Right lobe of liver (tissue), 6 donors: Measurements from ENCODE around the gene ABI3. TPM values are rescaled to one million over a fixed set of nuclear protein-coding genes. Genes with fewer than 3 reads are reported as not detected.
A peak's percentile ranks its signal among the peaks of the same experiment; 100 is the strongest.

ENCODE experiments used
- ATAC-seq, 4 donors: fragments of 200-7000 bp; cut with Tn5 transposase; one replicate each; pipeline ENCODE4 v1.9.1; 2020; ENCODE audit warnings: mild to moderate bottlenecking in 4 of 4, moderate library complexity in 4 of 4
- DNase-seq, 3 donors: peaks; one replicate each; pipeline ENCODE4 v3.0.0-alpha.2; 2020
- H3K27ac ChIP-seq, 3 donors: fragments of 200-600 bp; one replicate each; pipeline ENCODE4 v1.8.0; 2022
- H3K27me3 ChIP-seq, 2 donors: fragments of 200-600 bp; one replicate each; pipeline ENCODE4 v1.8.0; 2022
- H3K36me3 ChIP-seq, 4 donors: fragments of 200-600 bp; sonication (generic) in 1 of 4; one replicate each; pipeline versions ENCODE4 v1.5.1 to v1.8.0; 2017 to 2022; ENCODE audit warnings: control low read depth in 1 of 4
- H3K4me1 ChIP-seq, 4 donors: fragments of 200-600 bp; sonication (generic) in 1 of 4; one replicate each; pipeline versions ENCODE4 v1.5.1 to v1.8.0; 2017 to 2022; ENCODE audit warnings: control low read depth in 1 of 4
- H3K4me3 ChIP-seq, 3 donors: fragments of 200-600 bp; one replicate each; pipeline ENCODE4 v1.8.0; 2022
- H3K9me3 ChIP-seq, 4 donors: fragments of 200-600 bp; sonication (generic) in 1 of 4; one replicate each; pipeline versions ENCODE4 v1.5.1 to v1.8.0; 2017 to 2022; ENCODE audit warnings: control low read depth in 1 of 4
- POLR2A ChIP-seq: fragments of 450-650 bp; IDR thresholded peaks from one replicate; pipeline ENCODE4 v1.6.1; 2017; ENCODE audit warnings: antibody characterized with exemption, mild to moderate bottlenecking
- WGBS: methylation state at CpG from one replicate; pipeline ENCODE4 v1.1.6; 2018; ENCODE audit warnings: low coverage, low lambda C conversion rate; ENCODE audit not compliant: insufficient coverage; ENCODE audit errors: missing lambda C conversion rate; 5-methylcytosine and 5-hydroxymethylcytosine counted together
- intact Hi-C, 2 donors: fragments of 100-400 bp; cut with DNase I; formaldehyde crosslinking; loops; one replicate each; pipeline versions ENCODE4 v1.11.2 to v1.14.1; 2022
- total RNA-seq, 6 experiments: library from RNA; depleted of rRNA in 2 of 6; stranded (reverse); fragments of >200 nt in 2 of 6; fragmentation: NEBNext Ultra II Directional in 3 of 6; extraction: Animal tissue kit (Norgen Biotek cat#: 25700) in 3 of 6; gene quantifications; one replicate each; pipeline versions ENCODE4 v1.1.0 to v1.2.4, GENCODE V29; 2016 to 2023
- TF ChIP-seq, protein P1 (sequence below), 4 donors: fragments of 200-600 bp in 3 of 4; fragments of 450-650 bp in 1 of 4; IDR thresholded peaks; one replicate each; pipeline versions ENCODE4 v1.5.1 to v1.8.0; 2016 to 2022; ENCODE audit warnings: antibody characterized with exemption in 4 of 4, mild to moderate bottlenecking in 2 of 4
- donor health status: DM: no; HTN: yes; CAD: no.
- donor health status: DM: no; HTN: no; CAD: no.
- donor health status: DM: no; HTN: no; CAD: no.
- donor health status: DM: no; HTN: yes; CAD: no.
- donor health status: DM: no; HTN: yes; CAD: no.

The ABI3 gene
- total RNA-seq, 6 experiments from 2014 or later = 3.0 to 9.7 (median 3.8) TPM

DNA sequence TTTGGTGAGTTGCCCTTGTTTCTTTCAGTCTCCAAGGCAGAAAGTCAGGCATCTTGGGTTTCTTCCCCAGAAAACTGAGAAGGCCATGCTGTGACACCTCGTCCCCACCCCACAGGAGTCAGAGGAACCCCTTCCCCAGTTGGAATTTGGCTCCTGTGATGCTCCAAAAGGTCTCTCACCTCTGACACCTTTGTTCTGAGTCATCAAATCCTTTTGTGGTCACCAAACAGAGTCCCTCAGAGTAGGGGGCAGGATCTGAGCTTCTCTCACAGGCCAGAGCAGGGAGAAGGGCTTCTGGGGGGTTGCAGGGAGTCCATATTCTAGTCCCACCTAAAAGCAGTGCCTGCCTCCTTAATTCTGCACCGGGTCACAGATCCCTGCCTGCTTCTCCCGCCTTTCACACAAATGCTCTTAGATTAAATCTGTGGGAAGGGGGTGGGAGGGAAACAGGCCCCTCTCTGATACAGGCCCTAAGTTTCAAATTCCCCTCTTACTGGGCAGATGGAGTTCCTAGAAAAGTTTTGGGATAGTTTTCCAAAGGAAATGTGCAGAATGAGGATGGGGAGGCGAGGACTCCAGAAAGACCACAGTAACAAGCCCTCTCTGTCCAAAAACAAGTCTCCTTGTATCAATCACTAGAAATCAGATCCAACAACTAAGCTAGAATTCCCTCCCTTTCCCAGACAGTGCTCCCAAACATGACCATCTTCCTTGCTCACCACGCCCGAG lies 18.7 kb downstream of the ABI3 start:
- intact Hi-C loops = loop anchor here in 1 of 2 donors (5.0 kb wide), 1 partner anchor 47 kb away; no protein-coding TSS in a partner anchor
- Histone ChIP-seq H3K27me3 (no peaks in the 10 kb centered on the region), H3K27ac (no peak overlapping the region), H3K9me3 (no peaks in the 10 kb centered on the region), H3K4me3 (no peak overlapping the region), H3K4me1 (peaks cover 0 to 12% (median 0%) of the 10 kb centered on the region in 4 donors), H3K36me3 (no peaks in the 10 kb centered on the region)
- no peak for DNase-seq
- no peak for ATAC-seq
- TF ChIP-seq POLR2A = no peak
- TF ChIP-seq, protein P1, sequence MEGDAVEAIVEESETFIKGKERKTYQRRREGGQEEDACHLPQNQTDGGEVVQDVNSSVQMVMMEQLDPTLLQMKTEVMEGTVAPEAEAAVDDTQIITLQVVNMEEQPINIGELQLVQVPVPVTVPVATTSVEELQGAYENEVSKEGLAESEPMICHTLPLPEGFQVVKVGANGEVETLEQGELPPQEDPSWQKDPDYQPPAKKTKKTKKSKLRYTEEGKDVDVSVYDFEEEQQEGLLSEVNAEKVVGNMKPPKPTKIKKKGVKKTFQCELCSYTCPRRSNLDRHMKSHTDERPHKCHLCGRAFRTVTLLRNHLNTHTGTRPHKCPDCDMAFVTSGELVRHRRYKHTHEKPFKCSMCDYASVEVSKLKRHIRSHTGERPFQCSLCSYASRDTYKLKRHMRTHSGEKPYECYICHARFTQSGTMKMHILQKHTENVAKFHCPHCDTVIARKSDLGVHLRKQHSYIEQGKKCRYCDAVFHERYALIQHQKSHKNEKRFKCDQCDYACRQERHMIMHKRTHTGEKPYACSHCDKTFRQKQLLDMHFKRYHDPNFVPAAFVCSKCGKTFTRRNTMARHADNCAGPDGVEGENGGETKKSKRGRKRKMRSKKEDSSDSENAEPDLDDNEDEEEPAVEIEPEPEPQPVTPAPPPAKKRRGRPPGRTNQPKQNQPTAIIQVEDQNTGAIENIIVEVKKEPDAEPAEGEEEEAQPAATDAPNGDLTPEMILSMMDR (IDR thresholded peaks at IDR 0.05) = no peak
- 40% methylated on average over 6 of the region's 6 CpGs for WGBS

DNA sequence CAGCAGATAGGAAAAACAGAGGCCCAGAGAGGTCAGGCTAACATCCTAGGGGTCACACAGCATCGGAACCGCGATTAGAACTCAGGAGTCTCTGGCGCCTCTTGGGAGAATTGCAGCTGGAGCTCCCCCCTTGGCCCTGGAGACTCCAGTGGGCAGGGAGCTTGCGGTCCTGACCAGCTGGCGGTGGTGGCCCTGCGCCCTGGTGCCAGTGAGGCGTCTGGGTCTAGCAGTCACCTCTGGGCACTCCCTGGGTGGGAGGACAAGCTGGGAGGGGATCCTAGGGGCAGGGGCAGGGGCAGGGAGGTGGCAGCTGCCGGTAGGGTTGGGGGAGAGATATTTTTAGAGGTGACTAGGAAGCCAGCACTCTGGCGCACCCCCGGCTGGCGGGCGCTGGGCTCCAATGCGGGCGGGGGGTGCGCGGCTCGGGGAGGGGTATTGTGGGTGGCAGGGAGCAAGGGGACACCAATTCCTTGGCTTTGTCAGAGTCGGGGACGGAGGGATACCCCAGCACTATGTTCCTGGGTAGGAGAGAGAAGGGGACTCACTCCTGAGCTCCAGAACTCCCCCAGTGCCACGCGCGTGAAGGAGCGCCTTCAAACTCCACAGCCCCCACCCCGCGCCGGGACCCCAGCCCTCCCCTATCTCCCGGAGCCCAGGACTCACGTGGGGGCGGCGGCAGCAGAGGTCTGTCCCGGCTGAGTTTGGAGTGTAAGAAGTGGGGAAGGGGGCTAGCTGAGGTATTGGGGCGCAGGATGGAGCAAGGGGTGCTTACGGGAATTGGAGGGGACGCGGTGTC lies 19.5 kb downstream of the ABI3 start:
- 3% methylated on average over 14 of the region's 36 CpGs for WGBS
- peak overlapping the region; percentile 35 to 49 (median 41) for H3K4me3 ChIP-seq
- H3K9me3 ChIP-seq = no peaks in the 10 kb centered on the region
- no peaks in the 10 kb centered on the region for H3K27me3 ChIP-seq
- no peak for TF ChIP-seq POLR2A
- TF ChIP-seq, protein P1 (IDR thresholded peaks at IDR 0.05) = no peak
- no peaks in the 10 kb centered on the region for H3K36me3 ChIP-seq
- H3K4me1 ChIP-seq = peaks cover 0 to 11% (median 0%) of the 10 kb centered on the region in 4 donors
- no peak overlapping the region for H3K27ac ChIP-seq
- peak; percentile 5 to 6 (median 5) for ATAC-seq
- intact Hi-C loops = loop anchor here in 1 of 2 donors (5.0 kb wide), 1 partner anchor 48 kb away; no protein-coding TSS in a partner anchor
- DNase-seq = peak in 1 of 3 donors; percentile 63

DNA sequence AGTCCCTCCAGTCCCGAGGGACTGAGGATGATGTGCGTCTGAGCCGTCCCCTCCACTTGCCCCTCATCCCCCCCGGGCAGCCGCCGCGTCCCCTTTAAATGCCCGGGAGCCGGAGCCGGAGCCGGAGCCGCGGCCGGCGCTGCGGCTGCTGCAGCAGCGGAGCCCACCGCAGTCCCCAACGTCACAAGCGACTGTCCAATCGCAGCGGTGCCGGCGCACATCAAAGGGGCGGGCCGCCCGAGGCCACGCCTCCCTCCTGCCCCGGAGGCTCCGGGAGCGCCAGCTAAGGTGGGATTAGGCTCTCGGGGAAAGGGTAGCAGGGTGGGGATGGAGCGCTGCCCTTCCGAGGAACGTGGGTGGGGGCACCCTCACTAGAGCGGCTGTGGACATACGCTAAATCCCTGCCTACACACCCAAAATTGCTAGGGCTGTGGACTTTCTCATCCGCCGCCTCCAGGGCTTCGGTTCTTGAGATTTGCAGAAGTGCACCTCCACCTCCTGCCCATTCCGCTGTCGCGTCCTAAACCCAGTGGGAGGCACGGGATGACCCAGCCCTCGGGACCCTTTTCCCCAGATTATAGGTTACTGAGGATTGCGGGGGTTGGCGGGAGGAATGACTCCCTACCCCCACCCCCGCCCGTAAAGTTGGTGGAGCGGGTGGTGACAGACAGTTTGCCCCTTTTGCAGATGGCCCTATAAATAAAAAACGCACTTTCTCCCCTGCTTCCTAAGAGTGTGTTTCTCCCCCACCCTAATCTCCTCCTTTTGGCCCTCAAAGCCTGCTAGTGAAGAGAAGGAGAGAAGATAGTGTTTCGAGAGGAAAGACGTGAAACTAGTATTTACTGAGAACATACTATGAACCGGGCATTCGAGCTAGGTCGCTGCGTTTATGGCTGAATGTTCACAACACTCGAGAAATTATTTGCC lies 20.4 kb downstream of the ABI3 start, which contains the start of gene PHOSPHO1:
PHOSPHO1 (minus strand) TSS at position 152 of the 927 bp plus-strand sequence. CDS start 4,096 bp downstream, outside the sequence.
- Histone ChIP-seq H3K27me3 (no peaks in the 10 kb centered on the region), H3K4me1 (peaks cover 0 to 11% (median 0%) of the 10 kb centered on the region in 4 donors), H3K27ac (peak within 1 kb of the TSS in 1 of 3 donors; percentile 40), H3K9me3 (no peaks in the 10 kb centered on the region), H3K36me3 (no peaks in the 10 kb centered on the region), H3K4me3 (peak within 1 kb of the TSS; percentile 35 to 49 (median 41))
- 12% methylated on average over 14 of the region's 58 CpGs for WGBS
- peak; percentile 77 to 88 (median 84) for ATAC-seq
- peak; percentile 81 to 86 (median 85) for DNase-seq
- intact Hi-C loops = no loop called here
- TF ChIP-seq POLR2A = no peak
- TF ChIP-seq, protein P1 (IDR thresholded peaks at IDR 0.05) = no peak

- DNase-seq (no peak), ATAC-seq (no peak)
- H3K9me3 ChIP-seq = no peaks in the 10 kb centered on the region
- WGBS = 50% methylated on average over 5 of the region's 7 CpGs
- H3K4me3 ChIP-seq = no peak overlapping the region
- no peak overlapping the region for H3K27ac ChIP-seq
- no peaks in the 10 kb centered on the region for H3K36me3 ChIP-seq
- TF ChIP-seq, protein P1 (IDR thresholded peaks at IDR 0.05) = no peak
- H3K27me3 ChIP-seq = no peaks in the 10 kb centered on the region
- H3K4me1 ChIP-seq = peaks cover 0 to 11% (median 0%) of the 10 kb centered on the region in 4 donors
- intact Hi-C loops = no loop called here
Observed at GRCh38 chr17:49231563-49231894, 21.0 kb downstream of the ABI3 start.
